ENCODE data around the gene GALNT4.

The GALNT4 gene

DNA sequence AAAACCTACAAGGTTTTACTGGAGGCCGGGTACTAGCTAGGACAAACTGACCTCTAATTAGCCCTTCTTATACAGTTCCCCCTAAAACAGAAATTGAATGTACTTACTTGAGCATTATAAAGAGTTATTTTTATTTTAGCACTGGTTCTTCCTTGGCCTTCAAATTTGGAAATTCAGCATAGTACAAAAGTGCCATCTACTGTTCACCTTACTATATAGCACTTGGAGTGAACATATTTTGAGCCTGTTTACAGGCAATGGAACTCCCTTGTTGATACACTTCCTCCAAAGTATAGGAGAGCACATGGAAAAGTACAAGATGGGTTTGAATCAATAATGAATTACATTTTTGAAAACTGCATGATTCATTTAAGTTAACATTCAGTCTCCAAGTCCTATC, 5.1 kb upstream of the GALNT4 start:
- DNase-seq (ENCODE audit: low read depth), result peak; percentile 41

DNA sequence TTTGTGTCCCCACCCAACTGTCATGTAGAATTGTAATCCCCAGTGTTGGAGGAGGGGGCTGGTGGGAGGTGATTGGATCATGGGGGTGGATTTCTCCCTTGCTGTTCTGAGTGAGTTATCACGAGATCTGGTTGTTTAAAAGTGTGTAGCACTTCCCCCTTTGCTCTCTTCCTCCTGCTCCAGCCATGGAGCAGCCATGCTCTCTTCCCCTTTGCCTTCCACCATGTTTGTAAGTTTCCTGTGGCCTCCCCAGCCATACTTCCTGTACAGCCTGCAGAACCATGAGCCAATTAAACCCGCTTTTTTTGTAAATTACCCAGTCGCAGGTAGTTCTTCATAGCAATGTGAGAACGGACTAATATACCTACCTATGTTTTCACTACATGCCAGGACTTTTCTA, 3.8 kb upstream of the GALNT4 start:
- no peak for DNase-seq (ENCODE audit: low read depth)

DNA sequence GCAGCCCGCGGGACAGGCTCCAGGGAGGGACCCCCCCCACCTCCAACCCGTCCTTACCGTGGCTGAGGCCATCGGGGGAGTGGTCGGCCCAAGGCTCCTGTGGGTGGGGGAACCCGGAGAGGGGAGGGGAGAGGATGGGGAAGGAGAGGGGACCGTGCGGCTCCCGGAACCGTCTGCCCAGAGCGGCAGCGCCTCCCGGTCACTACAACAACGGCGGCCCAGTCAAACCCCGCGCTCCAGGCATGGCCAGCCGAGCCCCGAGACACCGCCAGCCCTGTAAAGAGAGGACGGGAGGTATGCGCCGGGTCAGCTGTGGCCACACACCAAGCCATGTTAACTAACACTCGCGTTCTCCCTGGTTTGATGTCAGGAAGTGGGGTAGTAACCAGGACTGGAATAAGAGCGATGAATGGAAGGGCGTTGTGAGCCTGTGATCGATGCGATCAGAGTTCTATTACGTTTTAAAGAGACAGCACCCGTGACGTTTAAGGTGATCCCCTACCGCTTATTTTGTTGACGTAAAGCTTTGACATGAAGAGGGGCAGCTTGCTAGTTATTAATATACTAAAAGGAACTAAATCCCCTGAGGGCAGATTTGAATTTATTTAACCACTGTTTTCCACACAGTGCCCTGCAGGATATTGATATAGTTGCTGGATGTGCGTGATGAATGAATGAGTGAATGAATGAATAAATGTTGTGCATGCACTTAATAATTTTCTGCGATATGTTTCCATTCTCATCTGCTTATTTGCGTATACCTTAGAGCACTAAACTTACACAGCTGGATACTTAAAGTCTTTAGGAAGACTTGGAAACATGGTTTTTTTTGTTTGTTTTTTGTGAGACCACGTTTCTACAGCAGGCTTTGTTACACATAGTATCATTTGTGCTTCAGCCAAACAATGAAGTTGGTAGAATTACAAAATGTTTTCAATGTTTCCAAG, 1.5 kb upstream of the GALNT4 start, which contains the start of gene POC1B:
POC1B (minus strand) TSS at position 224 of the 947 bp plus-strand sequence; CDS start at position 72, 152 bp downstream.
- peak; percentile 54 for DNase-seq (ENCODE audit: low read depth)

DNA sequence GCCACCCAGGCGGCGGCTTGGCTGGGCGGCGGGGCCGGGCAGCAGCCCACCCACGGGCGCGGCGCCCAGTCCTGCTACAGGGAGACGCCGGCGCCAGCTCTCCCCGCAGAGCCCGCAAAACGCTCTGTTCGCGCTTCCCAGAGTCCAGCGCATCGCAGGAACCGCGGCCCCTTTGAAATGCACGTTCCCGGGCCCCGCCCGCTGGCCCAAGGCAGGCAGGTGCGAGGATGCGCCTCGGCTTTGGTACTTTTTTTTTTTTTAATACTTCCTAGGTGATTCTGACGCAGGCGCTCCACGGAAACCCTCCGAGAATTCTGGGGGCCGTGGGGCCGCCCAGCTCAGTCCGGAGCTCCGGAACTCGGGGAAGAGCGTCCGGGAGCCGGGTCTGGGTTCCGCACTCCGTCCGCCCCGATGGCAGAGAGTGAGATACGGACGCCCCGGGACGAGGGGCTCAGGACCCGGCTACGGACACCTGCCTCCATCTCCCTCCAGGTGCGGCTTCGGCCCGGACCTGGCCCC, 768 bp upstream of the GALNT4 start:
- no peak for DNase-seq (ENCODE audit: low read depth)

DNA sequence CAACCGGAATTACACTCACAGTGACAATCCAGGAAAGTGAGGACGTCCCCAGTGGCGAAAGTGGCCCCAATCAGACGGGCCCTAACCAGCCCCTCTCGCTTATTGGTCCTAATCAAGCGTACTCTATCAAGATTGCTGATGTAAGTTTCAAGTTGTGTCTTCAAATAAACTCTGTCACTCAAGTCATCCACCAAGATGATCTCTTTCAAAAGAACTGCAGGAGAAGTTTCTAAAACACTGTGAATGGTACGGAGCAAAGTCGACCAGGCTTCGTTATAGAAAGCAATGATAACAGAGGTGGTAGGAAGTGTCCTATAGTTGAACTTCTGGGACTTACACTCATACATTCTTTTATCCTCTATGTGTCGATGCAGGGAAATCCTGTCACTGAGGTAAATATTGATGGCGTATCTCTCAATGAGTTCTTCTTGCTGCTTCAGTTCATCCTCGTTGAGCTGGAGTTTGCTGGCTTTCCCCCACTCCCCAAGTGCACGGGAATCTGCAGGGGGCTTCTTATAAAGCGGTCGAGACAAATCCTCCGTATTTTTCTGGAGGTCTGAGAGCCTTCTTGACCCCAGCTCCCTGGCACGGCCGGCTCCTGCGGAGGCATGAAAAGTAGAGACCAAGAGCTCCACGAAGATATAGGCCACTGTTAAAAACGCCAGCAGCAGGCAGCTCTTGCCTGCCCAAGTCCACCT, 604 bp downstream of the GALNT4 start:
- DNase-seq (ENCODE audit: low read depth), result no peak

DNA sequence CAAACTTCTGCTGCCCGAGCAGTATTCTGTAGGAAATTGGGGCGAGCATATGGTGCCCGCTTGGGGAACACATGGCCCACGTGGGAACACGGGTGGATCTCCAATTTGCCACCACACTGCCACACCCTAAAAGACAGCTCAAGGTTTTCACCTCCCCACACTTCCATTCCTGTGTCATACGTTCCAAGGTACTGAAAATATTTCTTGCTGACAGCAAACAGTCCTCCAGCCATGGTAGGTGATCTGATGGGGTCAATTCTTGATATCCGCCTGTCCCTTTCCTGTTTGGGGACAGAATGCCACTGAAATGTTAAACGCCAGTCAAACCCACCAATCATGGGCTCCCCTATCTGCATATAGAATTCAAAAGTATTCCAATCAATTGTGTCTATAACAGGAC, 1.2 kb downstream of the GALNT4 start:
- no peak for DNase-seq (ENCODE audit: low read depth)

DNA sequence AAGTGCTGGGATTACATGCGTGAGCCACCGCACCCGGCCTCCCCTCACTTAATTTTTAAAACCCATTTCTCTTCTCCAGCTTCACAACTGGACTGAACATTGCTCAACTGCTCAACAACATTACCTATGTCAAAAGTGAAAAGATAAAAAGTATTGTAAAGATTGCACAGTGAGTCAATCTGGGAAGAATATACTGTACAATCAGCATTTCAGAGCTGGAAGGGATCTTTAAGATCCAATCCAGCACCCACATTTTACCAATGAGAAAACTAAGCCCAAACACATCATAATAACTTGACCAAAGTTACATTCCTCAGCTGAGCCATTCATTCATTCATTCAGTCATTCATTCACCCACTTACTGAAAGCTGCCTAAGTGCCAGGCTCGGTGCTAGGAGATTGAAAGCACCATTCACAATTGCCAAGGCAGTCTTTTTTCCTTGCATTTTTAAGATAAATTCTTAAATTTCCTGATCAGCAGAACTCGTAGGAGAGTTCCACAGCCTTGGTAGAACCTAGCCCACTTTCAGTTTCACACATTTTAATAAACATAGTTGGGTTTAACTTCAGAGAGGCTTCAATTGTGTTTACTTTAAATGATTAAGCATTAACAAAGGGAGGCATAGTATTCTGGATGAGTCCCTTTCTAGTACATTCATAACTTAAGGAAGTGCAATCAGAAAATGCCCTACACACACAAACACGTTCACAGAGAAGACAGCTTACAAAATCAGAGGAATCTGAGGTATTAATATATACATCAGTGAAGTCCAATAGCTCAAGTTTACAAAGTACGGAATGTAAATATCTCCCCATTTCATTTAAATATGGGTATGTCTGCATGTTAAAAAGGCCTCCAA, 3.0 kb downstream of the GALNT4 start:
- DNase-seq (ENCODE audit: low read depth), result no peak

DNA sequence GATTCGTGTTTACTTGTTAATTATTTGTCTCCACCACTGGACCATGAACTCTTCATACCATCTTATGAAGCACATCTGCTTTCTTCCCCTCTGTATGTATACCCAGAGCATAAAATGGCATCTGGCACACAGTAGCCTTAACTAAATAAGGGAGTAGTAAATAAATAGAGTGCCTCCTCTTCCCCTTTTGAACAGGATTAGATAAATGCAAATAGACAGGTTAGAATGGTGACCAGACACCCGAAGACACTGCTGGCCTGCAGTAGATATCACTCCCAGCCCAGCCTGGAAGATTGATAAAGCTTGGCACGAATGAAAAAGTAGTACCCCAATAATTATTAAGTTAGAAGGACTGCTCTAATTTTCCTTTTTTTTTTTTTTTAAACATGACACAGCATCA, 6.9 kb downstream of the GALNT4 start:
- DNase-seq (ENCODE audit: low read depth), result no peak

DNA sequence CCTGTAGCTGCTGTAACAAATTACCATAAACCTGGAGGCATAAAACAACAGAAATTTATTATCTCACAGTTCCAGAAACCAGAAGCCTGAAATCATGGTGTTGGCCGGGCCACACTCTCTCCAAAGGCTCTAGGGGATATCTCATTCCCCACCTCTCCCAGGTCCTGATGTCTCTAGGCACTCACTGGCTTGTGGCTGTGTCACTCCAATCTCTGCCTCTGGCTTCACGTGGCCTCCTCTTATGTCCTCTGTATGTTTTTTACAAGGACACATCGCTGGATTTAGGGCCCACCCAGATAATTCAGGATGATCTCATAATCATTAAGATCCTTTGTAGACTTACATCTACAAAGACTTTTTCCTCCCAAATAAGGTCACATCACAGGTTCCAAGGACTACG, 8.0 kb downstream of the GALNT4 start:
- DNase-seq (ENCODE audit: low read depth), result no peak

DNA sequence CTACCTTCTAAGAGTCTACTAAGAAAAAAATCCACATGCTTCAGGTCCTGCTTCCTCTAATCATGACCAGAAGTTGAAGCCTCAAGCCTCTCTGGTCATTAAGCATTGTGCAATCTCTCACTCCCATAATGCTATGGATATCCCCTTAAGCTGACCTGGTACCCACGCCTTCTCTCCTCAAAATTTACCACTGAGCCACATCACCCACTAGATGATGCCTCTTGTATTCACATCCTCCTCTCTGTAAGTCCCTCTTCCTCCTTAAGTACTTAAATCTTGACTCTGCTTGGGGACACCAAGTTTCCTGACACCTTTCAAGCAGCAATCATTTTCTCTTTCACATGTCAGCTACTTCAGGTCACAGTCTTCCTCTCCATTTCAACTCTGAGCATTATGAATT, 9.8 kb downstream of the GALNT4 start:
- DNase-seq (ENCODE audit: low read depth), result no peak

DNA sequence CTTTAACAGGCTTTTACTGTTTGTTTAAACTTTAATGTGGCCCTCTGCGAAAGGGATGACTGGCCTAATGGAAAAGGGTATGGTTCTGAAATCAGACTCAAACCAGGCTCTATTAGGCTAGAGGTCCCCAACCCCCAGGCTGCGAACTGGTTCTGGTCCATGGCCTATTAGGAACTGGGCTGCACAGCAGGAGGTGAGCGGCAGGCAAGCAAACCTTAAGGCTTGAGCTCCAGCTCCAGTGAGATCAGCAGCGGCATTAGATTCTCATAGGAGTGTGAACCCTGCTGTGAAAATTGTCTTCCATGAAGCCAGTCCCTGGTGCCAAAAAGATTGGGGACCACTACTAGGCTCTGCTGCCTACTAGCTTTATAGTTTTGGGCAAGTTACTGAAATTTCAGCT, 11.1 kb downstream of the GALNT4 start:
- DNase-seq (ENCODE audit: low read depth), result no peak

DNA sequence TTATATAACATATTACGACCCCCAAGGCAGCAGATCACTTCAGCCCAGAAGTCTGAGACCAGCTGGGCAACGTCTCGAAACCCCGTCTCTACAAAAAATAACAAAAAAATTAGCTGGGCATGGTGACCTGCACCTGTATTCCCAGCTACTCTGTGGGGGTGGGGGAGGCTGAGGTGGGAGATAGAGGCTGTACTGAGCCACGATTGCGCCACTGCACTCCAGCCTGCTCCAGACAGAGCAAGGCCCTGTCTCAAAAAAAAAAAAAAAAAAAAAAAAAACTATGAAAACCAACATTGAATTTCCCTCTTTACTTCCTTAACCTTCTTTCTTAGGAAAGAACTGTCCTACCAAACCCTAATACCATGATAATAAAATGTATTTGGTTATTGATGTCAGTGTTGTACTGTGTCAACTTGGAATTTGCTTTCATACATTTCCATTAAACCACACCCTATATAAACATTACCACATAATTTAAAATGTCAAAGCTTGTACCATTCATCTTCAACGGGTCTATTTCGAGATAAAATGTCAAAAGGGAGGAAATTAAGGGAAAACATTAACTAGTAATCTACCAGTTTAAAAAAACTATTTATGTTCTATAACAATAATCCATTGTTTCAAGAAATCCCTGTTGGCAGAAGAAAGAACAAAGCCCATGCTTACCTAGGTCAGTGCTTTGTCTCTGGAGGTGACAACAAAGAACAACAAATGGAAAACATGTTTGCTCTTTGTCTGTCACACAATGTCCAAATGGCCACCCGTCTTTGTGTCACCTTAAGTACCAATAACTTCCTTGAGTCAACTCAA, 17.4 kb downstream of the GALNT4 start:
- no peak for DNase-seq (ENCODE audit: low read depth)

DNA sequence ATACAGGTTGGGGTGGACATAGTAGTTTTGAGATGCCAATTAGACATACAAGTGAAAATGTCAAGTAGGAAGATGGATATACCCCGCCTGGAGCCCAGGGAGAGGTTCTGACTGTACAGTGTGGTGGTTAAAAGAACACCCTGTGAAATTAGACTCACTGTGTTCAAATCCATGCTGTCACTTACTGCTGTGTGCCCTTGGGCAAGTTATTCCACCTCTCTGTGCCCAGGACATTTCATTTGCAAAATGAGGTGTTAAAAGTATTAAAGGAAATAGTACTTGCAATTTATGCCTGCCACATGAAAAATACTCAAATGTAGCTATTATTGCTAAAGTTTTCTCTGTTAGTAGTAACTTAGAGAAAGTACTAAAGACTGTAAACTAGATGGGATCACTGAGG, 18.5 kb downstream of the GALNT4 start:
- DNase-seq (ENCODE audit: low read depth), result no peak

DNA sequence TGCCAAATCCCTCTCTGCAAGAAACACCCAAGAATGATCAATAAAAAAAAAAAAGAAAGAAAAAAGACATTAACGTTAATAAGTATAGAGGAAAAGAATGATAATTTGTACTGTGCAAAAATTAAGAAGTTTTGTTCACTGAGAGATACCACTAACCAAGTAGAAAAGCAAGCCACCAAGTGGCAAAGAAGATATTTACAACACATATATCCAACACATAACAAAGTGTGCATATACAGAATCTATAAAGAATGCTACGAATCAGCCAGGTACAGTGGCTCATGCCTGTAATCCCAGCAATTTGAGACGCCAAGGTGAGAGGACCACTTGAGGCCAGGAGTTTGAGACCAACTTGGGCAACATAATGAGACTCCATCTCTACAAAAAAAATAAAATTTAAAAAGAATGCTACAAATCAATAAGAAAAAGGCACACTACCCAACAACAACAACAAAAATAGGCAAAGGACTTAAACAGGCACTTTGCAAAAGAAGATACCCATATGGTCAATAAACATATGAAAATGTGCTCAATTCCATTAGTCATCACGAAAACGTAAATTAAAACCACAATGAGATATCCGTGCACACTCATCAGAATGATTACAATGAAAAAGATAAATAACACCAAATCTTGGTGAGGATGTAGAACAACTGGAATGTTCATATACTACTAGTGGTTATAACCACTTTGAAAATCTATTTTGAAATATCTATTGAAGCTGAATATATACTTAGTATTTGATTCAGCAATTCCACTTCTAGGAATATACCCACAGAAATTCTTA, 19.8 kb downstream of the GALNT4 start:
- DNase-seq (ENCODE audit: low read depth), result no peak

DNA sequence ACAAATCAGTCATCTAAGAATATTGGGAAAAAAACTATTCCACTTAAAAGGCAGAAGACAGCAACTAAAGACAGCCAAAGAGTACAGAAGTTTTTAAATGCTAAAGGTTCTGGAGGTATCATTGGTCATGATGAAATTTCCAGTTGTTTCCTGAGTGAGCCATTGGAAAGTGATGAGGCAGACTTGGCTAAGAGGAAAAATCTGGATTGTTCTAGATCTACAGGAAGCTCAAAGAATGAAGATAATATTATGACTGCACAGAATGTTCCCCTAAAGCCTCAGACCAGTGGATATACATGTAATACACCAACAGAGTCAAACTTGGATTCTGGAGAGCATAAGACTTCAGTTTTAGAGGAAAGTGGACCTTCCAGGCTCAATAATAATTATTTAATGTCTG, 22.8 kb downstream of the GALNT4 start:
- no peak for DNase-seq (ENCODE audit: low read depth)

DNA sequence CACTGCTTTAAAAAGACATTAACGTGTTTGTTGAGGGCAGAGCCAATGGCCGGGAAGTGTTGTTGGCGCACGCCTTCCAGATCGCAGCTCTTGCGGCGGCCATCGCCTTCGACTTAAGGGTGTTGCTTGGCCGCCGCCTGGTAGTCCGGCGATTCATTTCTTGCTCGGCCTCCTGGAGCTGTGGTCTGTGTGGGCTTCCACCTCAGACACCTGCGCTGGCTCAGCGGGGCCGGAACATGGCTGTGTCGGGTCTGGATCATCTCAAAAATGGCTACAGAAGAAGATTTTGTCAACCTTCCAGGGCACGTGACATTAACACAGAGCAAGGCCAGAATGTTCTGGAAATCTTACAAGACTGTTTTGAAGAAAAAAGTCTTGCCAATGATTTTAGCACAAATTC, 24.7 kb downstream of the GALNT4 start:
- DNase-seq (ENCODE audit: low read depth), result no peak

DNA sequence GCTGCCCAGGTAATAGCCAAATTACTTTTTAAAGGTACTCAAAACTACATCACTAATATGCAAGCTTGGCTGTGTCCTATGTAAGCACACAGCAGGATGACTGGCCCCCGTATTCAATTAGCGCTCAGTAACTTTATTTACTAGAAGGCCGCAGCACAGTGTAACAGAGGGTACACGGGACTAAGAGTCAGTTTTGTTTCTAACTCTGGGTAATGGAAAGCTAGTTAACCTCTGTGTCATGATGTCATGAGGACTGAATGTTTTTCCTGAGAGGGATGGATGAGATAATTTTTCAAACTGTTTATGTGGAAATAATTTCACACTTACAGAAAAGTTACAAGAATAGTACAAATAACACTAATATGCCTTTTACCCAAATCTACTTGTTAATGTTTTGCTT, 27.1 kb downstream of the GALNT4 start:
- DNase-seq (ENCODE audit: low read depth), result no peak

DNA sequence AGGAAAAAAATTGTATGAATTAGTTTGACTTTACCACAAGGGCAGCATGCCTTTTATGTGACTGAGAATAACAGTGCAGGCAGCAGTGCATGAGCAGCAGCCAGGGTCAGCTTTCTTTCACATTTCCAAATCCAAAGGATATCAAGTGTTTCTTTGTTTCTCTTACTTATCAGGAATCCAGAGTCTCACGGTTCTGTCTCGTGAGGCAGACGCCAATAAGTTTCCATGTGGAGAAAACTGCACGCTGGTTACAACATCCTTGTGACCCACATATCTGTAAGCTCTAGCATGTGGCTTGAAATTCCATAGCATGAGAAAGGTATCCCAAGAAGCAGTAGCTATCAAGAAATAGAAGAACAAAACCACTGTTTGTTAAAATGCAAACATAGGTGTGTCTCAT, 27.6 kb downstream of the GALNT4 start:
- DNase-seq (ENCODE audit: low read depth), result no peak

DNA sequence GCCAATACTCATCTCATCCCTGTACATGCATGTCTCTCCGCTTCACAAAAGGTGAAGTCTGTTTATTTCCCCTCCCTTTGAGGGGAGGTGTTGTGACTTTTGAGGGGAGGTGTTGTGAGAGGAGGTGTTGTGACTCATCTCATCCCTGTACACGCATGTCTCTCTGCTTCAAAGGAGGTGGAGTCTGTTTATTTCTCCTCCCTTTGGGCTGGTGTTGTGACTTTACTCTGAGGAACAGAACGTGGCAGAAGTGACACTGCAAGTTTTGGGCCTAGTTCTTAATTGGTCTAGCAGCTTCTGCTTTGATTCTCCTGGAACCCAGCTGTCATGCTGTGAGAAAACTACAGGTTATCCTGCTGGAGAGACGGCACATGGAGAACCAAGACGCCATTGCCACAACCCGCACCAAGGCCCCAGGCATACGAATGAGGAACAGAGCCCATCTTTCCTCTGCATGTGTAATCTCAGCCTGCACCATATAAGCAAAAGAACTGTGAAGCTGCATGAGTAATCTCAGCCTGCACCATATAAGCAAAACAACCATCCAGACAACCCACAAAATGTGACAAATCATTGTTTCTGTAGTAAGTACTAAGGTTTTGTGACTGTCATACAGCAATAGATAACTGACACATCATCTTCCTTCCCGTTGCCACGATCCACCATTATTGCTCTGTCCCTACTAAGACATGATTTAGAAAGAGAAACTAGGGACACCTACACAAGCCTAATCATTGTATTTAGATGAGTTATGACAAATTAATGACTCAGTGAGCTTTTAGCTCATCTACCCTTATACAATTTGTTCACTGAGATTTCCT, 30.0 kb downstream of the GALNT4 start:
- peak; percentile 9 for DNase-seq (ENCODE audit: low read depth)
